Stimulated activated CD8-positive, alpha-beta memory T cell treated with anti-CD3 and anti-CD28 coated beads, Interleukin-12 subunit alpha, Interleukin-12 subunit beta, amount 100 ng/mL, for 24 hours (primary cell): ENCODE measurements around the gene ZNG1F.
"Not testable (repeated sequence)": the region's sequence is repeated elsewhere in the genome, so short reads cannot be mapped to it uniquely, and the experiment has no call there.

ENCODE experiments used
- DNase-seq: peaks from one replicate; pipeline ENCODE4 v3.0.0-alpha.2; 2020; ENCODE audit errors: extremely low read depth

Gene ZNG1F

GRCh38 chr9:41086685-41087084 is 102.4 kb downstream of the ZNG1F start:
- DNase-seq: not testable (repeated sequence)

GRCh38 chr9:41086215-41086614 is 102.9 kb downstream of the ZNG1F start:
- not testable (repeated sequence) for DNase-seq

- not testable (repeated sequence) for DNase-seq
Observed at GRCh38 chr9:41082358-41082757, 106.8 kb downstream of the ZNG1F start.
